A673 (cell line): ENCODE data around the gene SFR1. TPM values are rescaled to one million over a fixed set of nuclear protein-coding genes. Genes with fewer than 3 reads are reported as not detected.

Source experiments
- BruUV-seq: library from RNA; stranded (reverse); fragments of 400-500 nt; replicated peaks from 2 replicates; lab custom pipeline; 2021; lab: Mats Ljungman, UMichigan
- CTCF ChIA-PET: fragments of 300-600 bp; sonication (Branson Sonifier 250); formaldehyde crosslinking; loops from one replicate; lab custom pipeline; 2022; ENCODE audit warnings: antibody characterized with exemption; lab: Charles Lee
- POLR2A ChIA-PET: fragments of 300-600 bp; sonication (Branson Sonifier 250); formaldehyde crosslinking; loops from one replicate; lab custom pipeline; 2022; ENCODE audit warnings: antibody characterized with exemption; ENCODE audit not compliant: low non-redundant PET; lab: Charles Lee
- DNase-seq: peaks from one replicate; pipeline ENCODE4 v3.0.0-alpha.2; 2015; ENCODE audit warnings: low spot score
- H3K27ac ChIP-seq: fragments of 200-600 bp; sonication (generic); 2 replicates; pipeline ENCODE4 v1.5.1; 2016; ENCODE audit warnings: mixed run types, low read depth, mild to moderate bottlenecking, mixed read lengths, antibody characterized with exemption, low read length; ENCODE audit not compliant: poor library complexity, severe bottlenecking
- H3K27me3 ChIP-seq: fragments of 200-600 bp; sonication (generic); replicated peaks from 2 replicates; pipeline ENCODE4 v1.6.1; 2017; ENCODE audit warnings: mixed run types, low read depth, mild to moderate bottlenecking, mixed read lengths, antibody characterized with exemption, low read length; ENCODE audit not compliant: insufficient read depth, poor library complexity
- H3K36me3 ChIP-seq: fragments of 200-600 bp; sonication (generic); 2 replicates; pipeline ENCODE4 v1.6.1; 2016; ENCODE audit warnings: mixed run types, mild to moderate bottlenecking, mixed read lengths, antibody characterized with exemption, low read length; ENCODE audit not compliant: insufficient read depth, poor library complexity, severe bottlenecking
- H3K4me1 ChIP-seq: fragments of 200-600 bp; sonication (generic); 2 replicates; pipeline ENCODE4 v1.6.1; 2017; ENCODE audit warnings: mixed run types, mild to moderate bottlenecking, mixed read lengths, antibody characterized with exemption, low read length; ENCODE audit not compliant: insufficient read depth, poor library complexity, severe bottlenecking
- H3K4me3 ChIP-seq: fragments of 200-600 bp; sonication (generic); 2 replicates; pipeline ENCODE4 v1.5.1; 2016; ENCODE audit warnings: low read depth, mixed run types, mild to moderate bottlenecking, mixed read lengths, low read length; ENCODE audit not compliant: poor library complexity, severe bottlenecking
- H3K9me3 ChIP-seq: fragments of 200-600 bp; sonication (generic); 2 replicates; pipeline ENCODE4 v1.6.1; 2016; ENCODE audit warnings: mixed run types, low read depth, mild to moderate bottlenecking, mixed read lengths, antibody characterized with exemption, low read length; ENCODE audit not compliant: poor library complexity, severe bottlenecking
- EZH2 ChIP-seq: fragments of 200-600 bp; sonication (generic); IDR thresholded peaks from 2 replicates; pipeline ENCODE4 v1.6.1; 2017; ENCODE audit warnings: borderline replicate concordance, low read depth, mild to moderate bottlenecking, mixed read lengths, antibody characterized with exemption, low read length; ENCODE audit not compliant: poor library complexity, severe bottlenecking
- intact Hi-C: fragments of 100-400 bp; cut with micrococcal nuclease; formaldehyde crosslinking; loops from one replicate; pipeline ENCODE4 v1.10.0; 2022; ENCODE audit not compliant: unreplicated experiment
- total RNA-seq: library from RNA; stranded (reverse); gene quantifications from 2 replicates; pipeline ENCODE4 v1.2.3, GENCODE V29; 2021
- TF ChIP-seq, protein P1 (sequence below): fragments of 300-800, 200-600 bp; sonication (generic); conservative IDR thresholded peaks from 2 replicates; pipeline ENCODE4 v1.5.1; 2017; ENCODE audit warnings: low read depth, mild to moderate bottlenecking, antibody characterized with exemption, low read length, moderate library complexity, mixed read lengths

Gene SFR1
- total RNA-seq, 1 experiment from 2014 or later, result 12.6 TPM

DNA sequence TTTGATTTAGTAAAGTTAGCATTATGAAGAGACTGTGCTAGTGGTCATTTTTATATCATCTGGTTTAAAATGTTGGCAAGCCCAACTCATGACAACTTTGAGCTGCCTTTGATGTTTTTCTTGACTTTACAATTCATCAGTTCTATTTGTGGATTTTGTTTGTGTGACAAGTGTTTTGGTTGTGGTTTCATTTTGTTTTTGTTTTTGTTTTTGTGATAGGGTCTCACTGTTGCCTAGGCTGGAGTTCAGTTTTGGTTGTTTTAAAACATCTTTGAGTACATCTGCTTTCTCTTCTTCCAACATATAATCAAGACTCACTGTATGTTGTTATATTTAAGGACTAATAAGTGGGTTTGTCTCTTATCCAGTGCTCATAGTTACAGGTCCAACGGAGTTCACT is 17.6 kb upstream of the SFR1 start:
- Histone ChIP-seq H3K27ac (no peak overlapping the region), H3K9me3 (no peaks in the 10 kb centered on the region), H3K27me3 (no peaks in the 10 kb centered on the region), H3K4me1 (no peaks in the 10 kb centered on the region), H3K4me3 (no peak overlapping the region), H3K36me3 (no peaks in the 10 kb centered on the region)
- TF ChIP-seq, protein P1, sequence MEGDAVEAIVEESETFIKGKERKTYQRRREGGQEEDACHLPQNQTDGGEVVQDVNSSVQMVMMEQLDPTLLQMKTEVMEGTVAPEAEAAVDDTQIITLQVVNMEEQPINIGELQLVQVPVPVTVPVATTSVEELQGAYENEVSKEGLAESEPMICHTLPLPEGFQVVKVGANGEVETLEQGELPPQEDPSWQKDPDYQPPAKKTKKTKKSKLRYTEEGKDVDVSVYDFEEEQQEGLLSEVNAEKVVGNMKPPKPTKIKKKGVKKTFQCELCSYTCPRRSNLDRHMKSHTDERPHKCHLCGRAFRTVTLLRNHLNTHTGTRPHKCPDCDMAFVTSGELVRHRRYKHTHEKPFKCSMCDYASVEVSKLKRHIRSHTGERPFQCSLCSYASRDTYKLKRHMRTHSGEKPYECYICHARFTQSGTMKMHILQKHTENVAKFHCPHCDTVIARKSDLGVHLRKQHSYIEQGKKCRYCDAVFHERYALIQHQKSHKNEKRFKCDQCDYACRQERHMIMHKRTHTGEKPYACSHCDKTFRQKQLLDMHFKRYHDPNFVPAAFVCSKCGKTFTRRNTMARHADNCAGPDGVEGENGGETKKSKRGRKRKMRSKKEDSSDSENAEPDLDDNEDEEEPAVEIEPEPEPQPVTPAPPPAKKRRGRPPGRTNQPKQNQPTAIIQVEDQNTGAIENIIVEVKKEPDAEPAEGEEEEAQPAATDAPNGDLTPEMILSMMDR, result no peak
- TF ChIP-seq EZH2, result no peak
- intact Hi-C loops, result no loop called here
- DNase-seq, result no peak
- POLR2A ChIA-PET, result no interaction called here
- CTCF ChIA-PET, result no interaction called here
- BruUV-seq, result no TSS peak

DNA sequence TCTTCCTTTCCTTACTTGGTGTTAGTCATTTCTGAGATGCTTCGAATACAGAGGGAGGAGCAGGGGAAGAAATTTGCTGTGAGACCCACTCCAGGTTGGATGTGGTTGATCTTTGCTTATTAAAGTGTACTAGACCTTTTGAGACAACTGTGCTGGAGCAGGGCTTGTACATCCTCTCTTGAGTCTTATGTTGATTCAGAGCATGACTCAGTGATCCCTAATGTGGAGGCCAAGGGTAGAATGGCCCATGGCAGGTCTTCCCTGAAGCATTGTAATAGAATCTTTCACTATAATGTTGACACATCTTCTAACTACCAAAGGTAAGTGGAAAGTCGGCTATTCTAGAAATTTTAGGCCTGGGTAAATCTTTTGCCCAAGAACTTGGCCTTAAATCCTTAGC is 17.0 kb upstream of the SFR1 start:
- no peaks in the 10 kb centered on the region for H3K4me1 ChIP-seq
- DNase-seq, result no peak
- no peaks in the 10 kb centered on the region for H3K36me3 ChIP-seq
- BruUV-seq, result no TSS peak
- H3K4me3 ChIP-seq, result no peak overlapping the region
- POLR2A ChIA-PET, result no interaction called here
- no peak overlapping the region for H3K27ac ChIP-seq
- intact Hi-C loops, result no loop called here
- TF ChIP-seq EZH2, result no peak
- TF ChIP-seq, protein P1, result no peak
- H3K27me3 ChIP-seq, result no peaks in the 10 kb centered on the region
- H3K9me3 ChIP-seq, result no peaks in the 10 kb centered on the region
- CTCF ChIA-PET, result no interaction called here

DNA sequence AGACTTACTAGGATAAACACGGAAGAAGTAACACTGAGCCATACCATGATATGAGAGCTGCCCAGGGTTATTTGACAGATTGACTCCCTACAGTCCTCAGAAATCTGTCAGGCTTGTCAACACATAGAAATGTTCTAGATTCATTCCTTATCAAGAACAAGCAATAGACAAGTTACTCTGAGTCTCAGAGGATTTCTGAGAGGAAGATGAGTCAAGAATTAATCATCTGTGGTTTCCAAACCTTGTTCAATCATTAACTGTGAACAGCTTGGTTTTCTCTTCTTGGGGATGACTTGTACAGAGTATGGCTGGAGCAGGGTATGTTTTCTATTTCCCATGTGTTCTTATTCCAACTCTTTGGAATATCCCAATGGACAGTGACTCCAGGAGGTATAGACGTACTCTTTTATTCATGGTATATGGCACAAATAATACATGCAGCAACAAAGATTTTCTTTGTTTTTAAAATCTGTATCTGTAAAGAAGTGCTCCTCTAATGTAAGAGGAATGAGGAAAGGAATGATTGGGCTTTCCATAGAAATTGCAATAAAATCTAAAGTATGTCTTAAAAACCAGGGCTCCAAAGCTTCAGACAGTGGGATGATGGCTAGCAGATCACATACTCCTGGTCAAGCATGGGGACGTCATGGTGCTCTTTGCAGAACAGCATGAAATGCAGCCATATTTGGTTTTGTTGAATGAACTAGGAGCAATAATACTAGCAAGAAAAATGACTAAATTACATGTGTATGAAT is 11.9 kb upstream of the SFR1 start:
- no TSS peak for BruUV-seq
- Histone ChIP-seq H3K36me3 (no peaks in the 10 kb centered on the region), H3K9me3 (no peaks in the 10 kb centered on the region), H3K4me1 (no peaks in the 10 kb centered on the region), H3K27me3 (no peaks in the 10 kb centered on the region), H3K4me3 (no peak overlapping the region), H3K27ac (no peak overlapping the region)
- intact Hi-C loops, result no loop called here
- TF ChIP-seq EZH2, result no peak
- TF ChIP-seq, protein P1, result no peak
- ChIA-PET POLR2A (no interaction called here), CTCF (no interaction called here)
- peak; percentile 18 for DNase-seq
